OCI-LY7 (cell line): ENCODE data around the gene DAP.

Source experiments
- CTCF ChIP-seq: fragments of 200-600 bp; sonication (generic); conservative IDR thresholded peaks from 2 replicates; pipeline ENCODE4 v1.5.1; 2014; ENCODE audit warnings: mild to moderate bottlenecking, antibody characterized with exemption, low read length, moderate library complexity, mixed read lengths
- EZH2phosphoT487 ChIP-seq: fragments of 200-600 bp; sonication (generic); IDR thresholded peaks from 2 replicates; pipeline ENCODE4 v1.6.1; 2018; ENCODE audit warnings: low read depth, borderline replicate concordance, mild to moderate bottlenecking, mixed run types, antibody characterized with exemption, low read length, moderate library complexity, mixed read lengths

GRCh38 chr5:10736808-10737207 is 24.2 kb downstream of the DAP start:
- no peak for TF ChIP-seq EZH2phosphoT487
- TF ChIP-seq CTCF = no peak
